OCI-LY7 (cell line): ENCODE results near the gene SNRPB. TPM values are rescaled to one million over a fixed set of nuclear protein-coding genes. Genes with fewer than 3 reads are reported as not detected.
A peak's percentile ranks its signal among the peaks of the same experiment; 100 is the strongest.

ENCODE experiments used
- Bru-seq: library from RNA; stranded (reverse); fragments of 400-500 nt; gene quantifications from one replicate; lab custom pipeline; 2021; lab: Mats Ljungman, UMichigan
- BruChase-seq, 2 experiments: library from RNA; stranded (reverse); fragments of 400-500 nt; gene quantifications; one replicate each; lab custom pipeline; 2021; lab: Mats Ljungman, UMichigan
- BruUV-seq: library from RNA; stranded (reverse); fragments of 400-500 nt; replicated peaks from 2 replicates; lab custom pipeline; 2021; lab: Mats Ljungman, UMichigan
- CTCF ChIA-PET: fragments of 300-600 bp; sonication (Branson Sonifier 250); formaldehyde crosslinking; loops from one replicate; lab custom pipeline; 2022; ENCODE audit warnings: antibody characterized with exemption; ENCODE audit not compliant: unreplicated experiment; lab: Charles Lee
- POLR2A ChIA-PET: fragments of 300-600 bp; sonication (Branson Sonifier 250); formaldehyde crosslinking; loops from one replicate; lab custom pipeline; 2022; ENCODE audit warnings: antibody characterized with exemption; lab: Charles Lee
- DNase-seq: peaks from one replicate; pipeline ENCODE4 v3.0.0-alpha.2; 2015; ENCODE audit warnings: low spot score
- H2AFZ ChIP-seq: fragments of 200-600 bp; sonication (generic), shearing (Covaris generic); 2 replicates; pipeline ENCODE4 v1.6.1; 2014; ENCODE audit warnings: mild to moderate bottlenecking, antibody characterized with exemption, low read length, moderate library complexity
- H3K27ac ChIP-seq: fragments of 200-600 bp; sonication (generic); 2 replicates; pipeline ENCODE4 v1.5.1; 2014; ENCODE audit warnings: mixed run types, low read depth, mild to moderate bottlenecking, moderate library complexity, low read length, inconsistent platforms; ENCODE audit not compliant: poor library complexity, severe bottlenecking
- H3K36me3 ChIP-seq: fragments of 200-600 bp; sonication (generic); 2 replicates; pipeline ENCODE4 v1.6.1; 2014; ENCODE audit warnings: mild to moderate bottlenecking, antibody characterized with exemption, low read length, moderate library complexity, mixed read lengths; ENCODE audit not compliant: insufficient read depth
- H3K4me1 ChIP-seq: fragments of 200-600 bp; sonication (generic); 2 replicates; pipeline ENCODE4 v1.5.1; 2014; ENCODE audit warnings: mild to moderate bottlenecking, low read length; ENCODE audit not compliant: insufficient read depth, poor library complexity, severe bottlenecking
- H3K4me2 ChIP-seq: fragments of 200-600 bp; sonication (generic); 2 replicates; pipeline ENCODE4 v1.6.1; 2014; ENCODE audit warnings: mild to moderate bottlenecking, low read length
- H3K4me3 ChIP-seq: fragments of 200-600 bp; sonication (generic); 2 replicates; pipeline ENCODE4 v1.5.1; 2014; ENCODE audit warnings: mild to moderate bottlenecking, low read depth, low read length; ENCODE audit not compliant: poor library complexity, severe bottlenecking
- H3K79me2 ChIP-seq: fragments of 200-600 bp; sonication (generic); 2 replicates; pipeline ENCODE4 v1.6.1; 2016; ENCODE audit warnings: low read depth, mild to moderate bottlenecking, low read length, moderate library complexity, mixed read lengths; ENCODE audit not compliant: insufficient read depth
- H3K9me2 ChIP-seq: fragments of 200-600 bp; sonication (generic); 2 replicates; pipeline ENCODE4 v1.6.1; 2016; ENCODE audit warnings: mild to moderate bottlenecking, low read length, mixed read lengths; ENCODE audit not compliant: insufficient read depth
- H3K9me3 ChIP-seq: fragments of 200-600 bp; sonication (generic); 2 replicates; pipeline ENCODE4 v1.6.1; 2014; ENCODE audit warnings: mild to moderate bottlenecking, mixed run types, low read length, mixed read lengths
- H4K20me1 ChIP-seq: fragments of 200-600 bp; sonication (generic); 2 replicates; pipeline ENCODE4 v1.6.1; 2014; ENCODE audit warnings: mild to moderate bottlenecking, antibody characterized with exemption, low read length, moderate library complexity, mixed read lengths; ENCODE audit not compliant: insufficient read depth
- EZH2phosphoT487 ChIP-seq: fragments of 200-600 bp; sonication (generic); IDR thresholded peaks from 2 replicates; pipeline ENCODE4 v1.6.1; 2018; ENCODE audit warnings: low read depth, borderline replicate concordance, mild to moderate bottlenecking, mixed run types, antibody characterized with exemption, low read length, moderate library complexity, mixed read lengths
- intact Hi-C: fragments of 100-400 bp; cut with micrococcal nuclease; formaldehyde crosslinking; loops from one replicate; pipeline ENCODE4 v1.10.0; 2022; ENCODE audit not compliant: unreplicated experiment
- long read RNA-seq: library from polyadenylated mRNA; stranded (forward); transcript quantifications from one replicate; pipeline ENCODE4 v2.0.0, GENCODE V29; 2022
- total RNA-seq, 2 experiments: library from RNA; depleted of rRNA in 1 of 2; stranded (reverse); fragments of >200 nt in 1 of 2; shearing (Covaris generic) in 1 of 2; gene quantifications; 2 replicates each; pipeline ENCODE4 v1.2.3, GENCODE V29; 2014 to 2022
- TF ChIP-seq, protein P1 (sequence below): fragments of 200-600 bp; sonication (generic); conservative IDR thresholded peaks from 2 replicates; pipeline ENCODE4 v1.5.1; 2014; ENCODE audit warnings: mild to moderate bottlenecking, antibody characterized with exemption, low read length, moderate library complexity, mixed read lengths

SNRPB gene
- 429 and 516 TPM in 2 replicates for total RNA-seq (2014; rRNA removed; shearing (Covaris generic))
- total RNA-seq (2022) = 323 and 351 TPM in 2 replicates
- percentile 98 among the genes with signal in this experiment for Bru-seq, nascent RNA
- BruChase-seq, experiment 1, labeled RNA remaining after a 6-hour chase = percentile 98 among the genes with signal in this experiment
- percentile 94 among the genes with signal in this experiment for BruChase-seq, experiment 2, labeled RNA remaining after a 2-hour chase
- long read RNA-seq, transcript SNRPB-202 (7 exons, 1,008 nt) = minor isoform, 76 of 615 reads
- long read RNA-seq, transcript SNRPB-201 (7 exons, 1,154 nt) = major isoform, 507 of 615 reads
- long read RNA-seq, partial matches to known transcripts = 22 of 615 reads
- long read RNA-seq, other reads (novel, unspliced or antisense) = 10 of 615 reads

GRCh38 chr20:2470423-2471193, at the start of gene SNRPB:
Gene SNRPB, minus strand, starts transcription at chr20:2470789. Its CDS starts 99 bp downstream, at chr20:2470690.
- Histone ChIP-seq H3K79me2 (peaks cover 50% of the 10 kb centered on the region), H3K9me3 (no peaks in the 10 kb centered on the region), H3K36me3 (peaks cover 48% of the 10 kb centered on the region), H4K20me1 (peaks cover 39% of the 10 kb centered on the region), H3K4me2 (peak within 1 kb of the TSS; percentile 85), H2AFZ (peak within 1 kb of the TSS; percentile 74; the same call in 1 of the 2 replicates), H3K4me1 (peaks cover 31% of the 10 kb centered on the region), H3K27ac (peak within 1 kb of the TSS; percentile 87), H3K4me3 (peak within 1 kb of the TSS; percentile 99), H3K9me2 (no peaks in the 10 kb centered on the region)
- TF ChIP-seq, protein P1, sequence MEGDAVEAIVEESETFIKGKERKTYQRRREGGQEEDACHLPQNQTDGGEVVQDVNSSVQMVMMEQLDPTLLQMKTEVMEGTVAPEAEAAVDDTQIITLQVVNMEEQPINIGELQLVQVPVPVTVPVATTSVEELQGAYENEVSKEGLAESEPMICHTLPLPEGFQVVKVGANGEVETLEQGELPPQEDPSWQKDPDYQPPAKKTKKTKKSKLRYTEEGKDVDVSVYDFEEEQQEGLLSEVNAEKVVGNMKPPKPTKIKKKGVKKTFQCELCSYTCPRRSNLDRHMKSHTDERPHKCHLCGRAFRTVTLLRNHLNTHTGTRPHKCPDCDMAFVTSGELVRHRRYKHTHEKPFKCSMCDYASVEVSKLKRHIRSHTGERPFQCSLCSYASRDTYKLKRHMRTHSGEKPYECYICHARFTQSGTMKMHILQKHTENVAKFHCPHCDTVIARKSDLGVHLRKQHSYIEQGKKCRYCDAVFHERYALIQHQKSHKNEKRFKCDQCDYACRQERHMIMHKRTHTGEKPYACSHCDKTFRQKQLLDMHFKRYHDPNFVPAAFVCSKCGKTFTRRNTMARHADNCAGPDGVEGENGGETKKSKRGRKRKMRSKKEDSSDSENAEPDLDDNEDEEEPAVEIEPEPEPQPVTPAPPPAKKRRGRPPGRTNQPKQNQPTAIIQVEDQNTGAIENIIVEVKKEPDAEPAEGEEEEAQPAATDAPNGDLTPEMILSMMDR = no peak
- TF ChIP-seq EZH2phosphoT487 = no peak
- ChIA-PET CTCF (interaction anchor here (1.0 kb wide), 1 partner anchor 54 kb away, joined by 3 read pairs; no protein-coding TSS in a partner anchor), POLR2A (interaction anchor here (0.6 to 1.4 kb wide), 10 partner anchors 8 to 1324 kb away, joined by 3 to 7 read pairs (median 3); partner anchors contain the start of gene ZNF343)
- BruUV-seq = no TSS peak
- intact Hi-C loops = loop anchor here (1.0 to 5.0 kb wide), 4 partner anchors 38 to 368 kb away; partner anchors contain the start of genes NOP56, STK35 and ZNF343
- DNase-seq = peak; percentile 99

GRCh38 chr20:2519115-2519809, 48.7 kb upstream of the SNRPB start:
- CTCF ChIA-PET = no interaction called here

More at GRCh38 chr20:2519115-2519809, 48.7 kb upstream of the SNRPB start:
- intact Hi-C loops = no loop called here
- H3K4me1 ChIP-seq = no peaks in the 10 kb centered on the region
- H3K9me2 ChIP-seq = no peaks in the 10 kb centered on the region
- no peaks in the 10 kb centered on the region for H3K36me3 ChIP-seq
- no peaks in the 10 kb centered on the region for H3K9me3 ChIP-seq
- no peak overlapping the region for H2AFZ ChIP-seq
- POLR2A ChIA-PET = interaction anchor here (0.7 kb wide), 1 partner anchor 1819 kb away, joined by 3 read pairs; no protein-coding TSS in a partner anchor
- no peaks in the 10 kb centered on the region for H4K20me1 ChIP-seq
- no TSS peak for BruUV-seq
- no peak overlapping the region for H3K27ac ChIP-seq
- TF ChIP-seq EZH2phosphoT487 = no peak
- TF ChIP-seq, protein P1 = no peak
- no peak overlapping the region for H3K4me3 ChIP-seq
- DNase-seq = no peak
- H3K4me2 ChIP-seq = no peak overlapping the region
- H3K79me2 ChIP-seq = no peaks in the 10 kb centered on the region
